DOHH2 (cell line): ENCODE measurements around the gene TMEM38A.

Experiments used
- EZH2phosphoT487 ChIP-seq: fragments of 200-600 bp; sonication (generic); IDR thresholded peaks from 2 replicates; pipeline ENCODE4 v1.6.1; 2017; ENCODE audit warnings: borderline replicate concordance, mild to moderate bottlenecking, antibody characterized with exemption, low read length, moderate library complexity, mixed read lengths
- TF ChIP-seq, protein P1 (sequence below): fragments of 200-600 bp; sonication (generic); IDR thresholded peaks from one replicate; pipeline ENCODE4 v1.5.1; 2014; ENCODE audit warnings: antibody characterized with exemption, mild to moderate bottlenecking, low read depth, low read length; ENCODE audit not compliant: poor library complexity, severe bottlenecking

DNA sequence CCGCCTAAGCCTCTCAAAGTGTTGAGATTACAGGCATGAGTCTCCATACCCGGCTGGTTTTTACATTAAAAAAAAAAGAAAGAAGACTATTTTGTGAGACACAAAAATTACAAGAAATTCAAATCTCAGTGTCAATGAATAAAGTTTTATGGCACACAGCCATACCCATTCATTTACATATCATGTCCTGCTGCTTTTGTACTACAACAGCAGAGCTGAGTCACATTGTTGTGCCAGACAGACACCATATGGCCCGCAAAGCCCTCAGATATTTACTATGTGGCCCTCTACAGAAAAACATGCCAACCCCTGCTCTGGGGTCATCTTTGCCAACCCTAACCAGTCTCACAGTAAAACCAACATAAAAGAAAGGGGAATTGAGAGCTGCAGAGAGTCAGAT is 6.3 kb upstream of the TMEM38A start:
- TF ChIP-seq, protein P1, sequence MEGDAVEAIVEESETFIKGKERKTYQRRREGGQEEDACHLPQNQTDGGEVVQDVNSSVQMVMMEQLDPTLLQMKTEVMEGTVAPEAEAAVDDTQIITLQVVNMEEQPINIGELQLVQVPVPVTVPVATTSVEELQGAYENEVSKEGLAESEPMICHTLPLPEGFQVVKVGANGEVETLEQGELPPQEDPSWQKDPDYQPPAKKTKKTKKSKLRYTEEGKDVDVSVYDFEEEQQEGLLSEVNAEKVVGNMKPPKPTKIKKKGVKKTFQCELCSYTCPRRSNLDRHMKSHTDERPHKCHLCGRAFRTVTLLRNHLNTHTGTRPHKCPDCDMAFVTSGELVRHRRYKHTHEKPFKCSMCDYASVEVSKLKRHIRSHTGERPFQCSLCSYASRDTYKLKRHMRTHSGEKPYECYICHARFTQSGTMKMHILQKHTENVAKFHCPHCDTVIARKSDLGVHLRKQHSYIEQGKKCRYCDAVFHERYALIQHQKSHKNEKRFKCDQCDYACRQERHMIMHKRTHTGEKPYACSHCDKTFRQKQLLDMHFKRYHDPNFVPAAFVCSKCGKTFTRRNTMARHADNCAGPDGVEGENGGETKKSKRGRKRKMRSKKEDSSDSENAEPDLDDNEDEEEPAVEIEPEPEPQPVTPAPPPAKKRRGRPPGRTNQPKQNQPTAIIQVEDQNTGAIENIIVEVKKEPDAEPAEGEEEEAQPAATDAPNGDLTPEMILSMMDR: no peak
- TF ChIP-seq EZH2phosphoT487: no peak
